ENCODE measurements around the gene CLSTN2.
A peak's percentile ranks its signal among the peaks of the same experiment; 100 is the strongest.

The CLSTN2 gene

GRCh38 chr3:140529558-140529957 is 594.6 kb downstream of the CLSTN2 start:
- DNase-seq (ENCODE audit: low read depth) = no peak
- H3K4me3 ChIP-seq (ENCODE audit: low read depth, low read length) = no peak overlapping the region
- TF ChIP-seq CTCF (IDR thresholded peaks at IDR 0.05; ENCODE audit: insufficient read depth, low read depth, low read length, missing control alignments) = no peak

- TF ChIP-seq CTCF (IDR thresholded peaks at IDR 0.05; ENCODE audit: insufficient read depth, low read depth, low read length, missing control alignments) = no peak
- H3K4me3 ChIP-seq (ENCODE audit: low read depth, low read length) = no peak overlapping the region
- no peak for DNase-seq (ENCODE audit: low read depth)
Measured at GRCh38 chr3:140530131-140530530, 595.1 kb downstream of the CLSTN2 start.

- DNase-seq (ENCODE audit: low read depth) = no peak
- no peak overlapping the region for H3K4me3 ChIP-seq (ENCODE audit: low read depth, low read length)
- TF ChIP-seq CTCF (IDR thresholded peaks at IDR 0.05; ENCODE audit: insufficient read depth, low read depth, low read length, missing control alignments) = no peak
Measured at GRCh38 chr3:140530603-140531002, 595.6 kb downstream of the CLSTN2 start.

GRCh38 chr3:140532793-140533330 is 597.9 kb downstream of the CLSTN2 start:
- no peak for DNase-seq (ENCODE audit: low read depth)
- H3K4me3 ChIP-seq (ENCODE audit: low read depth, low read length) = no peak overlapping the region
- no peak for TF ChIP-seq CTCF (IDR thresholded peaks at IDR 0.05; ENCODE audit: insufficient read depth, low read depth, low read length, missing control alignments)

GRCh38 chr3:140536926-140537726 is 602.1 kb downstream of the CLSTN2 start:
- no peak for TF ChIP-seq CTCF (IDR thresholded peaks at IDR 0.05; ENCODE audit: insufficient read depth, low read depth, low read length, missing control alignments)
- DNase-seq (ENCODE audit: low read depth) = no peak
- no peak overlapping the region for H3K4me3 ChIP-seq (ENCODE audit: low read depth, low read length)

- no peak for TF ChIP-seq CTCF (IDR thresholded peaks at IDR 0.05; ENCODE audit: insufficient read depth, low read depth, low read length, missing control alignments)
- no peak for DNase-seq (ENCODE audit: low read depth)
- H3K4me3 ChIP-seq (ENCODE audit: low read depth, low read length) = no peak overlapping the region
Measured at GRCh38 chr3:140537727-140538082, 602.7 kb downstream of the CLSTN2 start.

GRCh38 chr3:140540262-140540661 is 605.3 kb downstream of the CLSTN2 start:
- no peak for TF ChIP-seq CTCF (IDR thresholded peaks at IDR 0.05; ENCODE audit: insufficient read depth, low read depth, low read length, missing control alignments)
- peak; percentile 3 for DNase-seq (ENCODE audit: low read depth)
- no peak overlapping the region for H3K4me3 ChIP-seq (ENCODE audit: low read depth, low read length)
